CD14-positive monocyte (primary cell): ENCODE results near the gene CD3E. TPM values are rescaled to one million over a fixed set of nuclear protein-coding genes. Genes with fewer than 3 reads are reported as not detected.

ENCODE experiments used
- DNase-seq, 3 donors: peaks; one replicate each; pipeline ENCODE4 v3.0.0-alpha.2; 2011 to 2022
- H2AFZ ChIP-seq: 2 replicates; pipeline ENCODE4 v1.6.0; 2012; ENCODE audit warnings: mild to moderate bottlenecking, low read depth, low read length, inconsistent platforms; ENCODE audit not compliant: insufficient read depth, poor library complexity, severe bottlenecking
- H3K27ac ChIP-seq, 2 donors: 1 replicate in 1 of 2; 2 replicates in 1 of 2; pipeline ENCODE4 v1.5.1; 2012 to 2013; ENCODE audit warnings: low read length in 2 of 2, control low read depth in 1 of 2, inconsistent platforms in 1 of 2, low read depth in 1 of 2, mild to moderate bottlenecking in 1 of 2
- H3K27me3 ChIP-seq, 2 donors: one replicate each; pipeline versions ENCODE4 v1.6.0 to v1.6.1; 2011 to 2013; ENCODE audit warnings: low read length in 2 of 2; ENCODE audit not compliant: control insufficient read depth in 2 of 2, insufficient read depth in 2 of 2
- H3K36me3 ChIP-seq, 2 donors: replicated peaks in 1 of 2; 1 replicate in 1 of 2; 2 replicates in 1 of 2; pipeline versions ENCODE4 v1.5.1 to v1.6.1; 2012 to 2013; ENCODE audit warnings: low read length in 2 of 2, control low read depth in 1 of 2, inconsistent platforms in 1 of 2, mild to moderate bottlenecking in 1 of 2; ENCODE audit not compliant: insufficient read depth in 2 of 2, control insufficient read depth in 1 of 2
- H3K4me1 ChIP-seq, 2 donors: 1 replicate in 1 of 2; 2 replicates in 1 of 2; pipeline versions ENCODE4 v1.5.1 to v1.6.1; 2012 to 2013; ENCODE audit warnings: low read length in 2 of 2, control low read depth in 1 of 2, inconsistent platforms in 1 of 2, mild to moderate bottlenecking in 1 of 2, moderate library complexity in 1 of 2; ENCODE audit not compliant: insufficient read depth in 2 of 2, control insufficient read depth in 1 of 2
- H3K4me2 ChIP-seq: replicated peaks from 2 replicates; pipeline ENCODE3; 2012; ENCODE audit warnings: low read length, moderate library complexity, mild to moderate bottlenecking; ENCODE audit not compliant: poor library complexity, severe bottlenecking; ENCODE audit errors: extremely low read depth
- H3K4me3 ChIP-seq, 3 experiments: fragments of 200-600 bp in 1 of 3; sonication (generic) in 1 of 3; replicated peaks in 1 of 3; 1 replicate in 2 of 3; 2 replicates in 1 of 3; pipeline ENCODE4 v1.5.1; 2011 to 2013; ENCODE audit warnings: low read length in 3 of 3, mild to moderate bottlenecking in 3 of 3, control low read depth in 2 of 3, low read depth in 2 of 3, inconsistent platforms in 1 of 3, moderate library complexity in 1 of 3
- H3K79me2 ChIP-seq: 2 replicates; pipeline ENCODE4 v1.6.0; 2012; ENCODE audit warnings: mild to moderate bottlenecking, control low read depth, inconsistent platforms, low read length, moderate library complexity; ENCODE audit not compliant: insufficient read depth
- H3K9ac ChIP-seq: 2 replicates; pipeline ENCODE4 v1.6.0; 2017; ENCODE audit warnings: low read length, mild to moderate bottlenecking; ENCODE audit not compliant: insufficient read depth, poor library complexity, severe bottlenecking
- H3K9me3 ChIP-seq, 2 donors: replicated peaks in 1 of 2; 1 replicate in 1 of 2; 2 replicates in 1 of 2; pipeline versions ENCODE4 v1.5.1 to v1.6.1; 2012 to 2013; ENCODE audit warnings: low read length in 2 of 2, control low read depth in 1 of 2; ENCODE audit not compliant: control insufficient read depth in 1 of 2, insufficient read depth in 1 of 2
- H4K20me1 ChIP-seq: 2 replicates; pipeline ENCODE4 v1.6.0; 2012; ENCODE audit warnings: mild to moderate bottlenecking, low read length, control low read depth, moderate library complexity; ENCODE audit not compliant: insufficient read depth
- H3K27ac Mint-ChIP-seq, 7 donors: one replicate each; pipeline ENCODE4 v1.8.0; 2020; ENCODE audit warnings: mild to moderate bottlenecking in 7 of 7, mixed read lengths in 7 of 7, moderate library complexity in 6 of 7, inconsistent platforms in 2 of 7
- H3K27me3 Mint-ChIP-seq, 3 donors: one replicate each; pipeline ENCODE4 v1.8.0; 2021 to 2022; ENCODE audit warnings: low read depth in 3 of 3, mild to moderate bottlenecking in 3 of 3, mixed read lengths in 3 of 3, moderate library complexity in 3 of 3, inconsistent platforms in 1 of 3
- H3K36me3 Mint-ChIP-seq, 2 donors: one replicate each; pipeline ENCODE4 v1.8.0; 2020; ENCODE audit warnings: mixed read lengths in 2 of 2, inconsistent platforms in 1 of 2, mild to moderate bottlenecking in 1 of 2
- H3K4me1 Mint-ChIP-seq: one replicate; pipeline ENCODE4 v1.8.0; 2020; ENCODE audit warnings: mild to moderate bottlenecking, mixed read lengths
- H3K4me3 Mint-ChIP-seq, 2 donors: one replicate each; pipeline ENCODE4 v1.8.0; 2020; ENCODE audit warnings: mild to moderate bottlenecking in 2 of 2, mixed read lengths in 2 of 2, moderate library complexity in 1 of 2
- H3K9me3 Mint-ChIP-seq, 7 donors: one replicate each; pipeline ENCODE4 v1.8.0; 2020 to 2022; ENCODE audit warnings: mixed read lengths in 7 of 7, mild to moderate bottlenecking in 6 of 7, moderate library complexity in 6 of 7, inconsistent platforms in 2 of 7
- CTCF ChIP-seq: fragments of 200-600 bp; IDR thresholded peaks from one replicate; pipeline ENCODE4 v1.8.0; 2022; ENCODE audit warnings: antibody characterized with exemption, mild to moderate bottlenecking
- WGBS: methylation state at CpG from one replicate; pipeline ENCODE4 v1.1.5; 2013; ENCODE audit warnings: missing lambda C conversion rate; ENCODE audit not compliant: insufficient coverage; 5-methylcytosine and 5-hydroxymethylcytosine counted together
- intact Hi-C, 2 donors: fragments of 100-400 bp; cut with micrococcal nuclease; formaldehyde crosslinking; loops; one replicate each; pipeline versions ENCODE4 v1.15.0 to v1.15.1; 2023
- polyA minus RNA-seq: library from RNA; depleted of rRNA, polyadenylated mRNA; stranded (reverse); fragments of >200 nt; gene quantifications from 2 replicates; pipeline ENCODE4 v1.2.3, GENCODE V29; 2012
- polyA plus RNA-seq, 3 donors: library from polyadenylated mRNA; depleted of rRNA in 1 of 3; unstranded in 2 of 3; stranded (reverse) in 1 of 3; fragments of 300-500 nt in 2 of 3; fragments of >200 nt in 1 of 3; fragmentation: Illumina TruSeq in 2 of 3; gene quantifications; 1 replicate in 2 of 3; 2 replicates in 1 of 3; pipeline ENCODE4 v1.2.3, GENCODE V29; 2012 to 2021
- total RNA-seq, 12 experiments: library from RNA in 1 of 12; stranded (reverse) in 1 of 12; fragments of 120-200 nt in 1 of 12; gene quantifications; one replicate each; pipeline ENCODE4 v1.2.4 and lab custom pipeline; 2013 to 2026; ENCODE audit warnings: mixed read lengths in 6 of 12, inconsistent platforms in 1 of 12

CD3E gene
- total RNA-seq (2013): 0.12 TPM
- polyA plus RNA-seq (1 to 10 TPM in 2 of 3 donors, under 1 TPM in 1; 0.12 to 1.6 (median 1.5) TPM), polyA minus RNA-seq (not detected in 2 replicates), total RNA-seq (lab: John Stamatoyannopoulos, UW) (0 to 0.81 (median 0.04) reads per million in 11 experiments)

GRCh38 chr11:118304568-118305248 lies at the start of gene CD3E:
TSS of gene CD3E (plus strand) at chr11:118304730. CDS start at chr11:118304953, 223 bp downstream.
- Mint-ChIP-seq H3K27me3 (peaks cover 3 to 12% (median 4%) of the 10 kb centered on the region in 3 donors), H3K36me3 (no peaks in the 10 kb centered on the region), H3K27ac (peak within 1 kb of the TSS in 2 of 7 donors; percentile 61 to 73), H3K4me3 (peak within 1 kb of the TSS in 1 of 2 donors; percentile 10), H3K9me3 (no peaks in the 10 kb centered on the region), H3K4me1 (peaks cover 5% of the 10 kb centered on the region)
- Histone ChIP-seq H3K9me3 (no peaks in the 10 kb centered on the region), H3K4me3 (no peak within 1 kb of the TSS), H3K36me3 (no peaks in the 10 kb centered on the region), H3K4me2 (no peak within 1 kb of the TSS), H3K4me1 (no peaks in the 10 kb centered on the region), H4K20me1 (no peaks in the 10 kb centered on the region), H3K9ac (no peak within 1 kb of the TSS), H3K79me2 (no peaks in the 10 kb centered on the region), H3K27ac (no peak within 1 kb of the TSS), H2AFZ (peak within 1 kb of the TSS; percentile 11), H3K27me3 (no peaks in the 10 kb centered on the region)
- no peak for TF ChIP-seq CTCF
- intact Hi-C loops: loop anchor here in 1 of 2 donors (5.0 kb wide), 1 partner anchor 42 kb away; the partner anchor contains the start of gene MPZL2
- 58% methylated on average over 5 of the region's 8 CpGs for whole genome bisulfite sequencing
- DNase-seq: no peak

GRCh38 chr11:118258410-118258809 lies 46.1 kb upstream of the CD3E start:
- no peak overlapping the region for H3K27ac Mint-ChIP-seq
- no peak overlapping the region for H3K4me2 ChIP-seq

More at GRCh38 chr11:118258410-118258809, 46.1 kb upstream of the CD3E start:
- peaks cover 16% of the 10 kb centered on the region in 2 donors for H3K4me1 ChIP-seq
- H3K4me1 Mint-ChIP-seq: peaks cover 26% of the 10 kb centered on the region
- H3K79me2 ChIP-seq: no peaks in the 10 kb centered on the region
- peaks cover 0 to 13% (median 3%) of the 10 kb centered on the region in 7 donors for H3K9me3 Mint-ChIP-seq
- no peak for TF ChIP-seq CTCF
- intact Hi-C loops: no loop called here
- H3K27me3 ChIP-seq: no peaks in the 10 kb centered on the region
- no peak overlapping the region for H3K4me3 ChIP-seq
- no peak for DNase-seq
- H3K27ac ChIP-seq: no peak overlapping the region
- H3K9me3 ChIP-seq: peaks cover 0 to 4% of the 10 kb centered on the region in 2 donors
- peaks cover 57 to 61% of the 10 kb centered on the region in 2 donors for H3K36me3 Mint-ChIP-seq
- peaks cover 5 to 49% of the 10 kb centered on the region in 2 donors for H3K36me3 ChIP-seq
- no peak overlapping the region for H2AFZ ChIP-seq
- WGBS: no CpG with 5 or more reads among the region's 1 CpG
- H3K27me3 Mint-ChIP-seq: peaks cover 0 to 9% (median 3%) of the 10 kb centered on the region in 3 donors
- no peak overlapping the region for H3K4me3 Mint-ChIP-seq
- H4K20me1 ChIP-seq: no peaks in the 10 kb centered on the region
- H3K9ac ChIP-seq: no peak overlapping the region
